Kidney (tissue), 14 donors: Measurements from ENCODE around the gene RHCG. TPM values are rescaled to one million over a fixed set of nuclear protein-coding genes. Genes with fewer than 3 reads are reported as not detected.

Experiments used
- DNase-seq, 5 donors: peaks; one replicate each; pipeline ENCODE4 v3.0.0-alpha.2; 2013 to 2020
- FAIRE-seq: peaks from 2 replicates; lab custom pipeline; 2012; peaks lifted over from hg19 to GRCh38; lab: Jason Lieb, UNC
- H3K27ac ChIP-seq, 2 donors: one replicate each; pipeline ENCODE4 v1.7.0; 2013; ENCODE audit warnings: low read depth in 2 of 2, low read length in 2 of 2, inconsistent platforms in 1 of 2
- H3K27me3 ChIP-seq: one replicate; pipeline ENCODE4 v1.7.1; 2013; ENCODE audit warnings: low read length, inconsistent platforms; ENCODE audit not compliant: control insufficient read depth, insufficient read depth
- H3K36me3 ChIP-seq, 3 donors: one replicate each; pipeline versions ENCODE4 v1.7.0 to v1.7.1; 2013; ENCODE audit warnings: low read length in 3 of 3, control low read depth in 1 of 3, inconsistent platforms in 1 of 3; ENCODE audit not compliant: insufficient read depth in 3 of 3, control insufficient read depth in 2 of 3
- H3K4me1 ChIP-seq, 3 donors: one replicate each; pipeline versions ENCODE4 v1.7.0 to v1.7.1; 2013; ENCODE audit warnings: low read length in 3 of 3, inconsistent platforms in 1 of 3, low read depth in 1 of 3; ENCODE audit not compliant: control insufficient read depth in 2 of 3, insufficient read depth in 2 of 3
- H3K4me3 ChIP-seq, 3 donors: one replicate each; pipeline versions ENCODE4 v1.7.0 to v1.8.1; 2013; ENCODE audit warnings: low read length in 3 of 3, control low read depth in 1 of 3, inconsistent platforms in 1 of 3
- H3K9ac ChIP-seq, 3 donors: one replicate each; pipeline versions ENCODE4 v1.7.0 to v1.7.1; 2013; ENCODE audit warnings: low read length in 3 of 3, control low read depth in 1 of 3, inconsistent platforms in 1 of 3
- H3K9me3 ChIP-seq, 3 donors: one replicate each; pipeline versions ENCODE4 v1.7.0 to v1.7.1; 2013; ENCODE audit warnings: low read length in 3 of 3, control low read depth in 1 of 3, inconsistent platforms in 1 of 3; ENCODE audit not compliant: control insufficient read depth in 2 of 3, insufficient read depth in 1 of 3
- intact Hi-C: fragments of 100-400 bp; cut with DNase I; formaldehyde crosslinking; loops from one replicate; pipeline ENCODE4 v1.11.1; 2022
- polyA plus RNA-seq: library from polyadenylated mRNA; stranded (reverse); fragments of 350-450 nt; fragmentation: Illumina TruSeq; extraction: RNeasy Lipid Tissue Mini Kit (QIAGEN cat#74804); gene quantifications from one replicate; pipeline ENCODE4 v1.2.3, GENCODE V29; 2014; ENCODE audit warnings: low read depth, low replicate concordance; ENCODE audit not compliant: insufficient read depth
- total RNA-seq: library from RNA; stranded (reverse); fragmentation: NEBNext Ultra II Directional; extraction: Animal tissue kit (Norgen Biotek cat#: 25700); gene quantifications from one replicate; pipeline ENCODE4 v1.2.1, GENCODE V29; 2021
- TF ChIP-seq, protein P1 (sequence below): IDR thresholded peaks from 3 replicates; pipeline ENCODE4 v1.5.1; 2012; ENCODE audit warnings: mild to moderate bottlenecking, moderate library complexity, borderline replicate concordance; ENCODE audit not compliant: insufficient read depth; ENCODE audit errors: extremely low read depth
- donor health status: control.
- donor health status: control.
- donor health status: control.
- donor health status: control.
- donor health status: control.
- donor health status: DM: yes; HTN: yes; CAD: no.
- donor health status: Normal renal cell carcinoma (clear cell type).

RHCG gene
- total and polyA plus RNA-seq, 2 donors from 2014 or later = 1.5 to 373 TPM

DNA sequence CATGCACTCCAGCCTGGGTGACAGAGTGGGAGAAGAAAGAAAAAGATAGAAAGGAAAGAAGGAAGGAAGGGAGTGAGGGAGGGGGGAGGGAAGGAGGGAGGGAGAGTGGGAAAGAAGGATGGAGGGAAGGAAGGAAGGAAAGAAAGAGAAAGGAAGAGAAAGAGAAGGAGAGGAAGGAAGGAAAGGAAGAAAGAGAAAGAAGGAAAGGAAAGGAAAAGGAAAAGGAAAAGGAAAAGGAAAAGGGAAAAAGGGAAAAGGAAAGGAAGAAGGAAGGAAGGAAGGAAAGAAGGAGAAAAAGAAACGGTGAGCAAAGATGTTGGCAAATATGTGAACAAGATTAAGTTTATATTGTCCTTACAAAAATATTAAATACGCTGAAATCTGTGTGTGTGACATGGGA lies 42.6 kb upstream of the RHCG start:
- Histone ChIP-seq H3K4me3 (no peak overlapping the region), H3K27ac (no peak overlapping the region), H3K27me3 (no peaks in the 10 kb centered on the region), H3K4me1 (no peaks in the 10 kb centered on the region), H3K36me3 (no peaks in the 10 kb centered on the region), H3K9me3 (peaks cover 0 to 3% (median 0%) of the 10 kb centered on the region in 3 donors), H3K9ac (no peak overlapping the region)
- TF ChIP-seq, protein P1, sequence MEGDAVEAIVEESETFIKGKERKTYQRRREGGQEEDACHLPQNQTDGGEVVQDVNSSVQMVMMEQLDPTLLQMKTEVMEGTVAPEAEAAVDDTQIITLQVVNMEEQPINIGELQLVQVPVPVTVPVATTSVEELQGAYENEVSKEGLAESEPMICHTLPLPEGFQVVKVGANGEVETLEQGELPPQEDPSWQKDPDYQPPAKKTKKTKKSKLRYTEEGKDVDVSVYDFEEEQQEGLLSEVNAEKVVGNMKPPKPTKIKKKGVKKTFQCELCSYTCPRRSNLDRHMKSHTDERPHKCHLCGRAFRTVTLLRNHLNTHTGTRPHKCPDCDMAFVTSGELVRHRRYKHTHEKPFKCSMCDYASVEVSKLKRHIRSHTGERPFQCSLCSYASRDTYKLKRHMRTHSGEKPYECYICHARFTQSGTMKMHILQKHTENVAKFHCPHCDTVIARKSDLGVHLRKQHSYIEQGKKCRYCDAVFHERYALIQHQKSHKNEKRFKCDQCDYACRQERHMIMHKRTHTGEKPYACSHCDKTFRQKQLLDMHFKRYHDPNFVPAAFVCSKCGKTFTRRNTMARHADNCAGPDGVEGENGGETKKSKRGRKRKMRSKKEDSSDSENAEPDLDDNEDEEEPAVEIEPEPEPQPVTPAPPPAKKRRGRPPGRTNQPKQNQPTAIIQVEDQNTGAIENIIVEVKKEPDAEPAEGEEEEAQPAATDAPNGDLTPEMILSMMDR = no peak
- no peak for DNase-seq
- intact Hi-C loops = no loop called here
- no peak for FAIRE-seq

GRCh38 chr15:89533861-89534544 lies 37.6 kb upstream of the RHCG start:
- Histone ChIP-seq H3K4me1 (no peaks in the 10 kb centered on the region), H3K4me3 (no peak overlapping the region), H3K9ac (no peak overlapping the region), H3K9me3 (peaks cover 0 to 3% (median 0%) of the 10 kb centered on the region in 3 donors), H3K27ac (no peak overlapping the region), H3K36me3 (no peaks in the 10 kb centered on the region), H3K27me3 (no peaks in the 10 kb centered on the region)
- no peak for DNase-seq
- TF ChIP-seq, protein P1 = no peak
- intact Hi-C loops = no loop called here
- FAIRE-seq = no peak

GRCh38 chr15:89531796-89532537 lies 35.6 kb upstream of the RHCG start:
- no peak overlapping the region for H3K9ac ChIP-seq
- TF ChIP-seq, protein P1 = no peak
- H3K4me3 ChIP-seq = no peak overlapping the region
- DNase-seq (no peak), FAIRE-seq (no peak)
- no peaks in the 10 kb centered on the region for H3K36me3 ChIP-seq
- H3K4me1 ChIP-seq = peaks cover 0 to 3% (median 0%) of the 10 kb centered on the region in 3 donors
- H3K27ac ChIP-seq = peak overlapping the region in 1 of 2 donors; percentile 3
- no peaks in the 10 kb centered on the region for H3K9me3 ChIP-seq
- intact Hi-C loops = no loop called here
- no peaks in the 10 kb centered on the region for H3K27me3 ChIP-seq
